IPS-15b (cell line): ENCODE results near the gene ULK3.

ENCODE experiments used
- H3K27me3 ChIP-seq: one replicate; pipeline ENCODE4 v1.6.1; 2013; ENCODE audit warnings: low read length; ENCODE audit not compliant: control insufficient read depth, insufficient read depth
- H3K36me3 ChIP-seq: one replicate; pipeline ENCODE4 v1.6.1; 2013; ENCODE audit warnings: low read length; ENCODE audit not compliant: control insufficient read depth, insufficient read depth
- H3K4me1 ChIP-seq: one replicate; pipeline ENCODE4 v1.6.1; 2013; ENCODE audit warnings: mild to moderate bottlenecking, low read length; ENCODE audit not compliant: control insufficient read depth, insufficient read depth
- H3K4me3 ChIP-seq: one replicate; pipeline ENCODE4 v1.5.1; 2013; ENCODE audit warnings: low read depth, low read length
- H3K9ac ChIP-seq: one replicate; pipeline ENCODE4 v1.6.1; 2013; ENCODE audit warnings: low read depth, mild to moderate bottlenecking, low read length
- H3K9me3 ChIP-seq: one replicate; pipeline ENCODE4 v1.6.1; 2013; ENCODE audit warnings: mild to moderate bottlenecking, low read length; ENCODE audit not compliant: control insufficient read depth, insufficient read depth

Gene ULK3

DNA sequence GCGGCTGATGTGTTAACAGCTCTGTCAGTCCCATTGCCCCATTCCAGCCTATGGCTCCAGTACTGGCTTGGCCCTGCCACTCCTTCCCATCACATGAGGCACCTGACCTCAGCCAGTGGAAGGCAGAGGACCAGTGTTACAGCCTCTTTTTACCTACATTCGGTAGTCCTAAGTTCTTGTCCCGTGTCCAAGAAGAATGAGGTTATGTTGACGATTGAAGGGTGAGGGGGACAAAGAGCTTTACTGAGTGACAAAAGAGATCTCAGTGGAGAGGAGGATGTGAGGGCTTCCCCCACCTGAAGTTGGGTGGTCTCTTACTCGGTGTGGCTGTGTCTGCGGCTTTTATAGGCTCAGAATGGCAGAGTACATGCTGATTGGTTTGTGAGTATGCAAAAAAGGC lies 39.6 kb upstream of the ULK3 start:
- Histone ChIP-seq H3K9me3 (no peaks in the 10 kb centered on the region), H3K9ac (no peak overlapping the region), H3K4me1 (no peaks in the 10 kb centered on the region), H3K4me3 (no peak overlapping the region), H3K27me3 (no peaks in the 10 kb centered on the region), H3K36me3 (no peaks in the 10 kb centered on the region)

DNA sequence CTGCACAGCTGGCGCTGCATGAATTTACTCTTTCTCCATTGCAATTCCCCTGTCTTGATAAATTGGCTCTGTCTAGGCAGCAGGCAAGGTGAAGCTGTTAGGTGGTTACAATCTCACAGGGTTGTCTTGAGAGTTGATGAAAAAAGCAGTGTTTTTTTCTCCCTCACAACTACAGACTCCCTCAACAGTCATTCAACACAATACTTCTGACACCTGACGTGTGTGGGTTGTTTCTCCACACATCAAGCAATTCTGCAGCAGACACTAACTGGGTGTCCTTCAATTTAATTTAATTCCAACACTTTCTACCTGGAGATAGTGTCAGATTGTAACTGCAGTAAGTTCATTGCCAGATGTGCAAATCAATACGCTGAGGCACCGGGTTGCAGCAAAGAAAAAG lies 35.3 kb upstream of the ULK3 start:
- Histone ChIP-seq H3K9ac (no peak overlapping the region), H3K4me3 (no peak overlapping the region), H3K27me3 (no peaks in the 10 kb centered on the region), H3K4me1 (no peaks in the 10 kb centered on the region), H3K36me3 (no peaks in the 10 kb centered on the region), H3K9me3 (no peaks in the 10 kb centered on the region)

DNA sequence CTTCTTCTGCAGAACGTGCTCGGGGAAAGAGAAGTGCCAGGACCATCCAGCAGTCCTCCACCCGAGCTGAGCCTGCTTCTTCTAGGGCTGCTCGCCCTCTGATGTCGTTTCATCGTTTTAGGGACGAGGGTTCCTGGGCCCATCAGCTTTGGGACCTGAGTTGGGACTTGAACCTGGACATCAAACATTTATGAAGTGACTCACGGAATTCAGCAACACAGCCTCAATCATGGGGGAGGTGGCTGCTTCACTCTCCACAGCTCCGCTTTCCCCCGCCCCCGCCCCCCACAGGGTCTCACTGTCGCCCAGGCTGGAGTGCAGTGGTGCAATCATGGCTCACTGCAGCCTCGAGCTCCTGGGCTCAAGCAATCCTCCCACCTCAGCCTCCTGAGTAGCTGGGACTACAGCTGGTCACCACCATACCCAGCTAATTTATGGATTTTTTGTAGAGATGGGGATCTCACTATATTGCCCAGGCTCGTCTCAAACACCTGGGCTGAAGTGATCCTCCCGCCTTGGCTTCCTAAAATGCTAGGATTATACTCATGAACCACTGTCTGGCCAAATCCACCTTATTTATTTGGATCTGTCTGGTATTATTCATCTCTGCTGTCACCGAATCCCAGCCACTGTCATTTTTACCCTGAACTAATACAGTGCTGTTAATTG lies 30.9 kb upstream of the ULK3 start:
- H3K4me1 ChIP-seq = no peaks in the 10 kb centered on the region
- H3K36me3 ChIP-seq = no peaks in the 10 kb centered on the region
- H3K4me3 ChIP-seq = peak overlapping the region; percentile 78
- H3K27me3 ChIP-seq = no peaks in the 10 kb centered on the region
- no peaks in the 10 kb centered on the region for H3K9me3 ChIP-seq
- H3K9ac ChIP-seq = peak overlapping the region; percentile 60

DNA sequence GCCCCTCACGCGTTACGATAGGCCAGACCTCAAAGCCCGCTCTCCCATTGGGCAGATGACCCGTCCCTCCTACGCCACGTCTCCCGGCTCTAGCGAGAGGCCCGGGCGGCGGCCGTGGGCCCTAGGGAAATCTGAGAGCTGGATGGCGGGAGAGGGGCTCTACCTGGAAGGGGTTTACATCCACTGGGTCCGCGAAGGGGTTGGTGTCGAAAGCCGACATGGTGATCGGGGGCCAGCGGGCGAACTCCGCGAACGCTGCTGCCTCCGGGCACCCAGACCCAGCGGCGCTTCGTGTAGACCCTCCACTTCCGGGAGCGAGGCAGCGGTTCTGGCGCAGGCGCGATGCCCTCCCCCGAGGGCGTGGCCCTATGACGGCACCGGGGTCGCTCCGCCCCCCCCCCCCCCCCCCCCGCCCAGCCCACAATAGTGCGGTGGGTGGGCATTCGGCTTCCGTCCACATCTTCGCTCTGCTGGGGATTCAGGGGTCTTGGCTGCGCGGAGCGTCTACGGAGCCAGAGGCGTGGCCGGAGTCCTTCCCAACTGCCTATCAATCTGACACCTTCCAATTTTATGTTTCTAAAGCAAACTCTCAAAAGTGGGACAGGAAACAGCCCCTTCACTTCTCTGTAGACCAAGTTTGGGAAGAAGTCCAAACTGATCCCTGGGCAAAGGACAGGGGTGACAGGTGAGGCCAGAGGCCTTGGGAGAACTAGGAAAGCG lies 30.2 kb upstream of the ULK3 start, which contains the start of gene SCAMP2:
Gene SCAMP2, minus strand, starts transcription at position 330 of the 720 bp plus-strand sequence. Its CDS starts 110 bp downstream, at position 220.
- no peaks in the 10 kb centered on the region for H3K4me1 ChIP-seq
- peak within 1 kb of the TSS; percentile 78 for H3K4me3 ChIP-seq
- no peaks in the 10 kb centered on the region for H3K9me3 ChIP-seq
- H3K36me3 ChIP-seq = peaks cover under 1% of the 10 kb centered on the region
- no peaks in the 10 kb centered on the region for H3K27me3 ChIP-seq
- peak within 1 kb of the TSS; percentile 97 for H3K9ac ChIP-seq

DNA sequence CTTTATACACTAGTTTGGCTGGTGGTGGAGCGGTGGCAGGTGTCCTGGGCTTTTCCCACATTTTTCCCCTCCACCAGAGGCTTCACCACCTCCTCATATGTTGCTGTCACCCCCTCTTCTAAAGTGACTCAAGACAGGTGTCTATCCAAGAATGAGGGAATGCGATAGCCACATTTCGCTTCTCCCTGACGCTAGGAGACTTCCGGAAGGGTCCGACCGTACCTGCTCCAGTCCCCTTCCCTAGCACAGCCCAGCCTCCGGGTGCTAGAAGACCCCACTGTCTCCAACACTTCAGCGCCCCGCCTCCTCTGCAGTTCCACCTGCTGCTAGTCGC lies 29.7 kb upstream of the ULK3 start:
- Histone ChIP-seq H3K27me3 (no peaks in the 10 kb centered on the region), H3K9me3 (no peaks in the 10 kb centered on the region), H3K9ac (peak overlapping the region; percentile 97), H3K4me1 (no peaks in the 10 kb centered on the region), H3K4me3 (peak overlapping the region; percentile 69), H3K36me3 (peaks cover 2% of the 10 kb centered on the region)

DNA sequence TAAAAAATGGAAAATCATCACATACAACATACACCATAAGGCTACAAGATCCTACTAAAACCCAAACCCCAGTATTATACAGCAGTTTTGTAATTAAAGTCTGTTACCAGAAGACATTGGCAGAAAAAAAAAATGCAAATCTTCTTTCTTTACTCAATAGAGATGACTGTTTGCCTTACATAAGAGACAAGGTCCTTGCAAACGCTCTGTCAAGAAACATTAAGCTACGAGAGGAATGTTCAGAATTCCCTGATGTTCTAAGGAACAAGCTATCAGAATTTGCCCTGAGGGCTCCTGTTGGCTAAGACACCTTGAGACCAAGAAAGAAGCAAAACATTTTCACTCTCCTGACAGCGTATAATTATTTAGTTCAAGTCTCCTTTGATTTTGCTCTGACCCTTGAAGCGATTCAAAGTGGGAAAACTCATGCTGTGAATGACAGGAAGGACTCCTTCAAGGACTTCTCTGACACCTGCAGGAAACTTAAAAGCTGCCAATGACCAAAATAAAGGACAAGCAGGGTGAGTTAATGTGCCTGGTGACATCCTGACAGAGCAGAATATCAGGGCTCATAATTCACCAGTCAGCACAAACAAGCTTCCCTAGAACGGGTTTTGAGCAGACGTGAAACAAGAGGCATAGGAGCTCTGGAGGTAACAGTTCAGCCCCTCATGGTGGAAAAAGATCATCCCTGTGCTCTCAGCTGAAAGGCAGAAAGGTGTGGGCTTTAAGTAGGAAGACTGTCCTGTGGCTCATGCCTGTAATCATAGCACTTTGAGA lies 27.7 kb upstream of the ULK3 start:
- no peaks in the 10 kb centered on the region for H3K27me3 ChIP-seq
- H3K9me3 ChIP-seq = no peaks in the 10 kb centered on the region
- H3K9ac ChIP-seq = no peak overlapping the region
- no peaks in the 10 kb centered on the region for H3K4me1 ChIP-seq
- peaks cover 2% of the 10 kb centered on the region for H3K36me3 ChIP-seq
- H3K4me3 ChIP-seq = no peak overlapping the region

DNA sequence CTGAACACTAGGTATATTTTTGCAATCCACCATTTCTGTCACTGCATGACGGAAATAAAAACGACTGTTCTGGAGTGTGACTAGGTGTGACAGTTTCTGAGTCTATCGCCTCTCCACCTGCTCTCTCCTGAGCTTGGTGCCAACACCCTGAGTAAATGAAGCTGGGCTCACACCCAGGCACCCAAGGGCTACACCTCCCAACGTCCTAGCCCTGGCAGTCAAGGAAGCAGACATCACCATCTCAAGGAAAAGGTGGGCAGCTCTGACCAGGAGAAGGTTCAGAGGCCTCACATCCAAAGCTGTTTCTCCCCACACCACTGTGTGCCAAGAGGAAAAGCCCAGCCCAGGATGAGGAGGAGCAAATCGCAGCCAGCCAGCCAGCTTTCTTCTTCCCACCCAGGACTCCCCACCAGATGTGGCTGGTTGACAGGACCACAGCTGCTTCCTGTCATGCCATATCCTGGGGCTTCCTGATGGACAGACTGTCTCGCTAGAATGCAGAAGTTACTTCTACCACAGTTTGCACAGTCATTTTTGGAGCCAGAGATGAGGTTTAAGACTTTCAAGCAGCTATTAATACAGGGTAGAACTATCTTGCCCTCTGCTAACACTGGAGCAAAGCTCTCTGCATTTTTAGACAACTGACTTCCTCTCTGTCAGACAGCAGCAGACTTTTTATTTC lies 26.9 kb upstream of the ULK3 start:
- no peaks in the 10 kb centered on the region for H3K9me3 ChIP-seq
- no peak overlapping the region for H3K4me3 ChIP-seq
- H3K27me3 ChIP-seq = no peaks in the 10 kb centered on the region
- H3K9ac ChIP-seq = no peak overlapping the region
- peaks cover 2% of the 10 kb centered on the region for H3K36me3 ChIP-seq
- H3K4me1 ChIP-seq = no peaks in the 10 kb centered on the region

DNA sequence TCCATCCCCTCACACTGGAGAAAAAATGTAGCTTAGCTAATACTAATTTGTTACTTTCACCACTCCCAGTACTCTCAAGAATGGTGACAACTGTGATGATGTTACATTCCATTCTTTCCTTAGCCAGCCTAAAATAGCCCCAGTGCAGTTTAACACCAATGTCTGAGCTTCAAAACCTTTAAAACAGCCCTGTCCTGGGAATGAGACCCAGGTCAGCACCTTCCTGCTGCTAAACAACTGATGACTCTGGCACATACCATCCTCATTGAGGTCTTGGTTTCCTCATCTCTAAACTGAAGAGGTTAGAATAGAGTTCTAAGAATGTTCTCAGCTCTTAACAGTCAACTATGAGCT lies 26.4 kb upstream of the ULK3 start:
- no peaks in the 10 kb centered on the region for H3K9me3 ChIP-seq

DNA sequence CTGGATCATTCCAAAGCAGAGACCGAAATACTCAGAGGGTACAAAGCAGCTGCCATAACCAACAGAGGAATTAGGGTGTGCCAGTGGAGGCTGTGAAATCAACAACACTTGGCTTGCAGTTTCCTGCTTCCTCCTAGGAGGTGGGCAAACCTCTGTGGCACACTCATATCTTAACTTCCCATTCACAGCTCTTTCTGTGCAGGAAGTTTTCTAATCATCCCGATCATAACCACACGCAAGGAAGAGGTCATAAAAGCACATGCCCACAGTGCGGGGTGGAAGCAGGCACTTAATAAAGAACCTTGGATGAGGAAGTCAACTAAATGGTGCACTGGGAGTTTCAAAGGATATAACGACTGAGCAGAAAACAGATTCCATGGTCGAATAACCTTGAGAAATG lies 25.1 kb upstream of the ULK3 start:
- no peak overlapping the region for H3K9ac ChIP-seq
- no peak overlapping the region for H3K4me3 ChIP-seq
- H3K27me3 ChIP-seq = no peaks in the 10 kb centered on the region
- H3K36me3 ChIP-seq = peaks cover 2% of the 10 kb centered on the region
- no peaks in the 10 kb centered on the region for H3K4me1 ChIP-seq
- H3K9me3 ChIP-seq = no peaks in the 10 kb centered on the region

More for the DNA sequence above, 26.4 kb upstream of the ULK3 start:
- peaks cover 2% of the 10 kb centered on the region for H3K36me3 ChIP-seq
- no peak overlapping the region for H3K9ac ChIP-seq
- H3K4me3 ChIP-seq = no peak overlapping the region
- no peaks in the 10 kb centered on the region for H3K27me3 ChIP-seq
- no peaks in the 10 kb centered on the region for H3K4me1 ChIP-seq

DNA sequence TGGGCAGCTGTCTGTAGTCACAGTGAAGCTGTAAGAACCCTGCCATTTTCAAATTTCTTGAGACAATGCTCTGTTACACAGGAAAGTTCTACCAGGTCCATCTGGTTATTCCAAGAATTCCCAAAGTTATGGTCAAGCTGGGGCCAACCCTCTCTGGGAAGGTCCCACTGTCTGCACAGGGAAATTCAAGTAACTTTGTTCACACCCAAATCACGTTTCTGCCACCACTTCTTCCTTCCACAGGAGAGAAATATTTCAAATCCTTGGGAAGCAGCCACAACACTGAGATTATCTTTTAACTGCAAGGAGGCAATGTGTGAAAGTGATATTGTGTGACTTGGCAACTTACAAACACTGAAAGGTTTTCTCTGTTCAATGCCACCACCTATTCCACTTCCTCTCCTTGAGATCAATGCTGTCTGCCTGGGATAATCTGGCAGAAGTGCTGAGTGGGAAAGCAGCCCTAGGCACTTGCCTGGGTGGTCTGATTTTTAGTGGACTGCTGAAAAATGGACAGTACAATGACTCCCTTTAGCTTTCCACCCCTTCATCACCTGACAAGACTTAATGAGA lies 24.6 kb upstream of the ULK3 start:
- no peak overlapping the region for H3K9ac ChIP-seq
- H3K27me3 ChIP-seq = no peaks in the 10 kb centered on the region
- H3K4me3 ChIP-seq = no peak overlapping the region
- peaks cover 2% of the 10 kb centered on the region for H3K36me3 ChIP-seq
- H3K9me3 ChIP-seq = no peaks in the 10 kb centered on the region
- no peaks in the 10 kb centered on the region for H3K4me1 ChIP-seq

DNA sequence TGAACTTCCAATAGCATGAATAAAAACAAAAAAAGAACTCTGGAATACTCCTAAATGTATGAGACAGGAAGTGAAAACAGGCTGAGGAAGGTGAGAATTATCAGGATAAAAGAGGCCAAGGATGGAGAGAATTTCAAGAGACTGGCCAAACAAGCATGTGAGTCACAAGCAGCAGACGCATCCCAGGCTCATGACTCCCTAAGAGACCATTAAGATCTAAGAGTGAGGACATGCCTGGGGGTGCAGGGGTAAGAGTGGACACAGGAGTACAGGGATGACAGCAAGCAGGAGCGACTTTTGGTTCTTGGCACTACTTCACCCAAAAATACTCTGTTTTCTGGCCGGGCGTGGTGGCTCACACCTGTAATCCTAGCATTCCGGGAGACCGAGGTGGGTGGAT lies 23.1 kb upstream of the ULK3 start:
- Histone ChIP-seq H3K36me3 (peaks cover 2% of the 10 kb centered on the region), H3K27me3 (no peaks in the 10 kb centered on the region), H3K9ac (no peak overlapping the region), H3K9me3 (no peaks in the 10 kb centered on the region), H3K4me1 (no peaks in the 10 kb centered on the region), H3K4me3 (no peak overlapping the region)
